H1 (cell line): ENCODE measurements around the gene KRTAP4-7. TPM values are rescaled to one million over a fixed set of nuclear protein-coding genes. Genes with fewer than 3 reads are reported as not detected.

ENCODE experiments used
- CTCF ChIA-PET: fragments of 300-600 bp; sonication (Branson Sonifier 250); formaldehyde crosslinking; loops from one replicate; lab custom pipeline; 2021; ENCODE audit not compliant: partially characterized antibody; lab: Charles Lee
- POLR2A ChIA-PET: fragments of 300-600 bp; sonication (Branson Sonifier 250); formaldehyde crosslinking; loops from one replicate; lab custom pipeline; 2021; ENCODE audit warnings: inconsistent platforms; ENCODE audit not compliant: partially characterized antibody; lab: Charles Lee
- DNase-seq, 2 experiments: peaks; one replicate each; pipeline versions ENCODE4 v3.0.0 to v3.0.0-alpha.2; 2010 to 2022; ENCODE audit warnings: low spot score in 2 of 2, low read depth in 1 of 2, mixed read lengths in 1 of 2
- FAIRE-seq: peaks from 2 replicates; lab custom pipeline; 2011; peaks lifted over from hg19 to GRCh38; lab: Jason Lieb, UNC
- H2AFZ ChIP-seq: 2 replicates; pipeline ENCODE4 v1.8.1; 2012; ENCODE audit warnings: low read length, inconsistent platforms
- H2AK5ac ChIP-seq: 2 replicates; pipeline ENCODE4 v1.6.1; 2013; ENCODE audit warnings: low read depth, low read length
- H2BK120ac ChIP-seq: replicated peaks from 2 replicates; pipeline ENCODE3; 2013; ENCODE audit warnings: low read depth, low read length, inconsistent platforms
- H2BK12ac ChIP-seq: 2 replicates; pipeline ENCODE4 v1.6.1; 2013; ENCODE audit warnings: low read depth, low read length
- H2BK15ac ChIP-seq: 2 replicates; pipeline ENCODE4 v1.6.1; 2013; ENCODE audit warnings: low read length
- H2BK20ac ChIP-seq: 2 replicates; pipeline ENCODE4 v1.6.1; 2013; ENCODE audit warnings: low read length
- H2BK5ac ChIP-seq: 2 replicates; pipeline ENCODE4 v1.6.1; 2013; ENCODE audit warnings: low read depth, low read length
- H3K14ac ChIP-seq: 2 replicates; pipeline ENCODE4 v1.6.1; 2013; ENCODE audit warnings: inconsistent platforms; ENCODE audit not compliant: insufficient read length
- H3K18ac ChIP-seq: 2 replicates; pipeline ENCODE4 v1.6.1; 2013; ENCODE audit warnings: low read length; ENCODE audit errors: extremely low read depth
- H3K23ac ChIP-seq: 2 replicates; pipeline ENCODE4 v1.6.1; 2013; ENCODE audit warnings: inconsistent platforms; ENCODE audit not compliant: insufficient read length
- H3K23me2 ChIP-seq: 2 replicates; pipeline ENCODE4 v1.6.1; 2013; ENCODE audit warnings: low read depth, low read length
- H3K27ac ChIP-seq: 2 replicates; pipeline ENCODE4 v1.6.1; 2011; ENCODE audit warnings: low read depth, low read length, inconsistent platforms
- H3K27me3 ChIP-seq, 4 experiments: replicated peaks in 1 of 4; 1 replicate in 1 of 4; 2 replicates in 3 of 4; pipeline versions ENCODE4 v1.6.1 to v1.8.1; 2011 to 2013; ENCODE audit warnings: low read length in 3 of 4, mild to moderate bottlenecking in 3 of 4, inconsistent platforms in 2 of 4, mixed read lengths in 2 of 4, moderate library complexity in 1 of 4; ENCODE audit not compliant: control insufficient read depth in 3 of 4, insufficient read depth in 3 of 4; ENCODE audit errors: extremely low read depth in 1 of 4
- H3K36me3 ChIP-seq, 4 experiments: 2 replicates each; pipeline versions ENCODE4 v1.6.1 to v1.8.1; 2011 to 2013; ENCODE audit warnings: mild to moderate bottlenecking in 4 of 4, low read length in 3 of 4, moderate library complexity in 2 of 4, control low read depth in 1 of 4, inconsistent platforms in 1 of 4; ENCODE audit not compliant: insufficient read depth in 4 of 4, control insufficient read depth in 2 of 4
- H3K4ac ChIP-seq: replicated peaks from 2 replicates; pipeline ENCODE3; 2013; ENCODE audit warnings: low read length, low read depth, mixed read lengths, inconsistent platforms; ENCODE audit not compliant: insufficient read length
- H3K4me1 ChIP-seq, 4 experiments: replicated peaks in 1 of 4; 1 replicate in 1 of 4; 2 replicates in 3 of 4; pipeline versions ENCODE4 v1.6.1 to v1.8.1; 2011 to 2013; ENCODE audit warnings: low read length in 3 of 4, inconsistent platforms in 2 of 4, mixed read lengths in 1 of 4; ENCODE audit not compliant: insufficient read depth in 4 of 4, control insufficient read depth in 3 of 4
- H3K4me2 ChIP-seq, 2 experiments: 2 replicates each; pipeline versions ENCODE4 v1.6.1 to v1.8.1; 2011 to 2013; ENCODE audit warnings: low read depth in 2 of 2, low read length in 2 of 2, control low read depth in 1 of 2, inconsistent platforms in 1 of 2, mild to moderate bottlenecking in 1 of 2; ENCODE audit not compliant: insufficient read depth in 1 of 2
- H3K4me3 ChIP-seq, 4 experiments: fragments of 200-600, 300-600 bp in 1 of 4; sonication (generic), shearing (Covaris generic), sonication (Bioruptor Twin) in 1 of 4; 2 replicates each; pipeline versions ENCODE4 v1.5.1 to v1.8.1; 2011 to 2016; ENCODE audit warnings: low read length in 4 of 4, low read depth in 3 of 4, control low read depth in 2 of 4, inconsistent platforms in 2 of 4, mild to moderate bottlenecking in 2 of 4, mixed read lengths in 1 of 4, moderate library complexity in 1 of 4; ENCODE audit not compliant: insufficient read depth in 2 of 4; ENCODE audit errors: extremely low read depth in 1 of 4
- H3K56ac ChIP-seq: replicated peaks from 2 replicates; pipeline ENCODE3; 2013; ENCODE audit warnings: low read depth, mild to moderate bottlenecking, mixed read lengths, low read length, inconsistent platforms; ENCODE audit not compliant: insufficient read length
- H3K79me1 ChIP-seq: 2 replicates; pipeline ENCODE4 v1.6.1; 2013; ENCODE audit warnings: low read depth, low read length, control low read depth
- H3K79me2 ChIP-seq, 2 experiments: 2 replicates each; pipeline versions ENCODE4 v1.6.1 to v1.8.1; 2012 to 2013; ENCODE audit warnings: low read length in 2 of 2, mild to moderate bottlenecking in 2 of 2, inconsistent platforms in 1 of 2; ENCODE audit not compliant: insufficient read depth in 2 of 2, control insufficient read depth in 1 of 2
- H3K9ac ChIP-seq, 4 experiments: replicated peaks in 1 of 4; 1 replicate in 1 of 4; 2 replicates in 3 of 4; pipeline versions ENCODE4 v1.6.1 to v1.8.1; 2011 to 2013; ENCODE audit warnings: low read depth in 3 of 4, low read length in 3 of 4, control low read depth in 2 of 4, mild to moderate bottlenecking in 2 of 4, moderate library complexity in 2 of 4, inconsistent platforms in 1 of 4; ENCODE audit errors: extremely low read depth in 1 of 4
- H3K9me3 ChIP-seq, 2 experiments: 2 replicates each; pipeline versions ENCODE4 v1.6.1 to v1.8.1; 2012 to 2013; ENCODE audit warnings: mild to moderate bottlenecking in 2 of 2, moderate library complexity in 2 of 2, control low read depth in 1 of 2, inconsistent platforms in 1 of 2, low read depth in 1 of 2, low read length in 1 of 2, mixed read lengths in 1 of 2; ENCODE audit not compliant: insufficient read depth in 2 of 2
- H4K20me1 ChIP-seq, 2 experiments: replicated peaks in 1 of 2; 2 replicates each; pipeline versions ENCODE3 to v1.8.1; 2011 to 2013; ENCODE audit warnings: inconsistent platforms in 2 of 2, low read length in 2 of 2, mild to moderate bottlenecking in 1 of 2; ENCODE audit not compliant: insufficient read depth in 2 of 2, control insufficient read depth in 1 of 2
- H4K5ac ChIP-seq: 2 replicates; pipeline ENCODE4 v1.6.1; 2013; ENCODE audit warnings: low read length, low read depth, mixed read lengths, inconsistent platforms; ENCODE audit not compliant: insufficient read length
- H4K8ac ChIP-seq: 2 replicates; pipeline ENCODE4 v1.8.0; 2013; ENCODE audit warnings: mild to moderate bottlenecking, moderate library complexity, low read length, inconsistent platforms; ENCODE audit not compliant: insufficient read depth; ENCODE audit errors: extremely low read depth
- H4K91ac ChIP-seq: replicated peaks from 2 replicates; pipeline ENCODE3; 2013; ENCODE audit warnings: low read length, mixed read lengths, inconsistent platforms; ENCODE audit not compliant: insufficient read length
- BACH1 ChIP-seq: IDR thresholded peaks from 2 replicates; pipeline ENCODE4 v1.6.1; 2012; ENCODE audit warnings: low read length, improper control_type of control experiment
- CBX5 ChIP-seq: fragments of 300-800, 300-1000 bp; sonication (generic); IDR thresholded peaks from 2 replicates; pipeline ENCODE4 v1.7.1; 2016; ENCODE audit warnings: antibody characterized with exemption, low read length, low read depth
- CREB1 ChIP-seq: IDR thresholded peaks from 2 replicates; pipeline ENCODE4 v1.6.1; 2012; ENCODE audit warnings: inconsistent platforms
- CTCF ChIP-seq, 3 experiments: IDR thresholded peaks; 1 replicate in 2 of 3; 2 replicates in 1 of 3; pipeline versions ENCODE4 v1.5.1 to v1.6.1; 2011; ENCODE audit warnings: low read length in 3 of 3, mild to moderate bottlenecking in 3 of 3, inconsistent platforms in 2 of 3, low read depth in 1 of 3, moderate library complexity in 1 of 3; ENCODE audit not compliant: insufficient read depth in 1 of 3; ENCODE audit errors: control extremely low read depth in 1 of 3
- MAFK ChIP-seq: IDR thresholded peaks from 2 replicates; pipeline ENCODE4 v1.6.1; 2012; ENCODE audit warnings: low read depth, mild to moderate bottlenecking, improper control_type of control experiment, low read length
- MAX ChIP-seq: IDR thresholded peaks from 2 replicates; pipeline ENCODE4 v1.6.1; 2012; ENCODE audit warnings: inconsistent platforms
- NANOG ChIP-seq: IDR thresholded peaks from 2 replicates; pipeline ENCODE4 v1.6.1; 2011; ENCODE audit warnings: low read length, low read depth, mild to moderate bottlenecking, inconsistent platforms; ENCODE audit not compliant: insufficient read depth, poor library complexity, severe bottlenecking
- SP2 ChIP-seq: IDR thresholded peaks from 2 replicates; pipeline ENCODE4 v1.6.1; 2012; ENCODE audit warnings: mild to moderate bottlenecking, low read length, inconsistent platforms
- WGBS, 2 experiments: shearing (Covaris generic) in 1 of 2; methylation state at CpG; one replicate each; pipeline versions ENCODE4 v1.1.6 to v1.1.7; 2013 to 2015; ENCODE audit warnings: low lambda C conversion rate in 2 of 2, mixed read lengths in 2 of 2, inconsistent platforms in 1 of 2, low coverage in 1 of 2, missing lambda C conversion rate in 1 of 2; ENCODE audit not compliant: insufficient replicate concordance in 2 of 2, insufficient coverage in 1 of 2, insufficient read length in 1 of 2; ENCODE audit errors: extremely low coverage in 1 of 2, missing lambda C conversion rate in 1 of 2; 5-methylcytosine and 5-hydroxymethylcytosine counted together
- polyA plus RNA-seq, 7 experiments: library from polyadenylated mRNA; depleted of rRNA in 3 of 7; stranded (reverse) in 5 of 7; unstranded in 2 of 7; fragments of >200 nt in 5 of 7; fragments of 200-250 nt in 2 of 7; gene quantifications; 1 replicate in 5 of 7; 2 replicates in 1 of 7; 4 replicates in 1 of 7; pipeline versions ENCODE4 v1.2.1 to v1.2.3, GENCODE V29; 2011 to 2013; ENCODE audit warnings: missing spikeins in 2 of 7, mixed read lengths in 2 of 7
- total RNA-seq: library from RNA; stranded (reverse); fragmentation: NEBNext Ultra II Directional; extraction: Animal tissue kit (Norgen Biotek cat#: 25700); gene quantifications from 2 replicates; pipeline ENCODE4 v1.2.1, GENCODE V29; 2021

Gene KRTAP4-7
- total and polyA plus RNA-seq, 2 of the 8 experiments (the other 6 are each of a cell fraction or from before 2014, with no cell fraction given), result not detected

DNA sequence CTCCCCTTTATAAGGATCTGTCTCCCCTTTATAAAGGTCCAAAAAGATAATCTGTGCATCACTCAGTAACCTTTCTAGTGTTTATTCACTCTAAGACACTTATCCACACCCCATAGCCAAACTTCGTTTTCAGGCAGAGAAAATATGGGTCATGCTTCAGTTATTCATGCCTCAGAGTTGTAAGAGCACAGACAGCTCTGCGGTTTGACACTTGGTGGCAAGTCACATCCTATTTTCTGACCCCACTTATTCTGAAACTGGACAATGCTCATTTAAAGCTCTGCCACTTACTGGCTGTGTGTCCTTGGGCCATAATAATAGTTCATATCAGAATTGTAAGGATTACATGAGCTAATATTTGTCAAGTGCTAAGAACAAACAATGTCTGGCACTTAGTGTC is 34.8 kb upstream of the KRTAP4-7 start:
- no peak overlapping the region for H2AK5ac ChIP-seq

More for the DNA sequence above, 34.8 kb upstream of the KRTAP4-7 start:
- TF ChIP-seq MAX (no peak), BACH1 (no peak), MAFK (no peak), SP2 (no peak), CBX5 (no peak), CTCF (IDR thresholded peaks at IDR 0.05; ENCODE audit: control extremely low read depth in 1 of 3, insufficient read depth in 1 of 3, low read depth in 1 of 3, low read length in 3 of 3) (no peak), CREB1 (no peak), NANOG (no peak)
- H3K23me2 ChIP-seq, result no peaks in the 10 kb centered on the region
- H3K9ac ChIP-seq, result no peak overlapping the region
- no peaks in the 10 kb centered on the region for H3K79me2 ChIP-seq
- no peak overlapping the region for H3K4me3 ChIP-seq
- DNase-seq (no peak), FAIRE-seq (no peak)
- no peaks in the 10 kb centered on the region for H3K27me3 ChIP-seq
- H2AFZ ChIP-seq, result no peak overlapping the region
- no peak overlapping the region for H4K8ac ChIP-seq
- no peaks in the 10 kb centered on the region for H3K36me3 ChIP-seq
- no peak overlapping the region for H3K14ac ChIP-seq
- WGBS, 2 experiments, result 59% methylated on average over 2 of the region's 2 CpGs; no CpG with 5 or more reads in 1 of the 2 experiments
- H3K79me1 ChIP-seq, result no peaks in the 10 kb centered on the region
- no peak overlapping the region for H3K23ac ChIP-seq
- no peaks in the 10 kb centered on the region for H3K9me3 ChIP-seq
- no peak overlapping the region for H3K56ac ChIP-seq
- no peak overlapping the region for H2BK15ac ChIP-seq
- H3K4me2 ChIP-seq, result no peak overlapping the region
- ChIA-PET POLR2A (no interaction called here), CTCF (interaction anchor here (0.6 to 1.0 kb wide), 3 partner anchors 10 to 85 kb away, joined by 3 read pairs; no protein-coding TSS in a partner anchor)
- no peak overlapping the region for H3K27ac ChIP-seq
- H3K4me1 ChIP-seq, result peaks cover 0 to 2% (median 0%) of the 10 kb centered on the region in 4 experiments; a peak in 1 of 7 replicates
- H2BK120ac ChIP-seq, result no peak overlapping the region
- H4K20me1 ChIP-seq, result no peaks in the 10 kb centered on the region
- no peak overlapping the region for H4K5ac ChIP-seq
- no peak overlapping the region for H3K4ac ChIP-seq
- H2BK5ac ChIP-seq, result no peak overlapping the region
- H3K18ac ChIP-seq, result no peak overlapping the region
- H4K91ac ChIP-seq, result no peak overlapping the region
- no peak overlapping the region for H2BK20ac ChIP-seq
- H2BK12ac ChIP-seq, result no peak overlapping the region
